Activated CD8-positive, alpha-beta T cell treated with anti-CD3 and anti-CD28 coated beads, Interleukin-2, amount 10 ng/mL, durations not matched to agents 7 days and 5 days (primary cell): ENCODE measurements around the gene IFT122. TPM values are rescaled to one million over a fixed set of nuclear protein-coding genes. Genes with fewer than 3 reads are reported as not detected.
"Not testable (repeated sequence)": the region's sequence is repeated elsewhere in the genome, so short reads cannot be mapped to it uniquely, and the experiment has no call there.

Experiments
- ATAC-seq: fragments of 150-1000 bp; cut with Tn5 transposase; one replicate; pipeline ENCODE4 v1.10.0; 2021; ENCODE audit warnings: moderate library complexity
- CTCF ChIA-PET: fragments of 350-600 bp; sonication (Branson Sonifier 250); formaldehyde crosslinking; loops from one replicate; lab custom pipeline; 2021; ENCODE audit warnings: antibody characterized with exemption; lab: Charles Lee
- POLR2A ChIA-PET: fragments of 350-600 bp; sonication (Branson Sonifier 250); formaldehyde crosslinking; loops from one replicate; lab custom pipeline; 2021; ENCODE audit warnings: antibody characterized with exemption; lab: Charles Lee
- DNase-seq: peaks from one replicate; pipeline ENCODE4 v3.0.0-alpha.2; 2020
- H3K27ac Mint-ChIP-seq: one replicate; pipeline ENCODE4 v1.8.0; 2021; ENCODE audit warnings: mild to moderate bottlenecking, mixed read lengths
- H3K27me3 Mint-ChIP-seq: one replicate; pipeline ENCODE4 v1.8.0; 2021; ENCODE audit warnings: low read depth, mixed read lengths
- H3K36me3 Mint-ChIP-seq: one replicate; pipeline ENCODE4 v1.8.0; 2021; ENCODE audit warnings: low read depth, mixed read lengths
- H3K4me1 Mint-ChIP-seq: one replicate; pipeline ENCODE4 v1.8.0; 2021; ENCODE audit warnings: low read depth, mixed read lengths
- H3K4me3 Mint-ChIP-seq: one replicate; pipeline ENCODE4 v1.8.0; 2021; ENCODE audit warnings: mild to moderate bottlenecking, mixed read lengths
- H3K9me3 Mint-ChIP-seq: one replicate; pipeline ENCODE4 v1.8.0; 2022; ENCODE audit warnings: mixed read lengths; ENCODE audit not compliant: insufficient read depth
- total RNA-seq, 2 experiments: library from RNA; stranded (reverse); gene quantifications; one replicate each; pipeline ENCODE4 v1.2.3, GENCODE V29; 2021

Gene IFT122
- total RNA-seq, 2 experiments from 2014 or later = 22.3 to 25.6 TPM

- DNase-seq (no peak), ATAC-seq (no peak)
- H3K27me3 Mint-ChIP-seq = peaks cover 6% of the 10 kb centered on the region
- CTCF ChIA-PET = interaction anchor here (1.2 kb wide), 1 partner anchor 45 kb away, joined by 4 read pairs; no protein-coding TSS in a partner anchor
- H3K4me1 Mint-ChIP-seq = no peaks in the 10 kb centered on the region
- no peaks in the 10 kb centered on the region for H3K36me3 Mint-ChIP-seq
- H3K9me3 Mint-ChIP-seq = no peaks in the 10 kb centered on the region
- H3K4me3 Mint-ChIP-seq = no peak overlapping the region
- H3K27ac Mint-ChIP-seq = no peak overlapping the region
- POLR2A ChIA-PET = no interaction called here
Measured at GRCh38 chr3:129535075-129535474, 95.1 kb downstream of the IFT122 start.

- H3K4me3 Mint-ChIP-seq = no peak overlapping the region
- H3K9me3 Mint-ChIP-seq = no peaks in the 10 kb centered on the region
- CTCF ChIA-PET = no interaction called here
- ATAC-seq (no peak), DNase-seq (no peak)
- H3K36me3 Mint-ChIP-seq = no peaks in the 10 kb centered on the region
- no peak overlapping the region for H3K27ac Mint-ChIP-seq
- H3K27me3 Mint-ChIP-seq = peaks cover 6% of the 10 kb centered on the region
- no peaks in the 10 kb centered on the region for H3K4me1 Mint-ChIP-seq
- POLR2A ChIA-PET = no interaction called here
Measured at GRCh38 chr3:129536374-129536667, 96.3 kb downstream of the IFT122 start.

DNA sequence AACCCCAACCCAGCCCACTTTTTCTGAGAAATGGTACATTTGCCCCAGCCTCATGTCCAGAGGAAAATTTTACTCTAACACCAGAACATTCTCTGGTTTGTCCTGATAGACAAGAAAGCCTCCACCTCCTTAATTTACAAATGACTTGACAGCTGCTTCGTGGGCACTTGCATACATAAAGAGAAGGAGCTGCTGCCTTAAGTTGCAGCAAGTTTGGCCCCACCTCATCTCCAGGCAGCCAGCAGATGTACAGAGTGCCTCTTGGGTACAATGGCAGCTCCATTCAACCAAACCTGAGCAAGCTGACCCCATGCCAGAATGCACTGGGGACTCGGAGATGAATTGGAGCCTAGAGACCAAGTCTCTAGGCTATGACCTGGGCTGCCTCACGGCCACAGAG lies 96.8 kb downstream of the IFT122 start:
- POLR2A ChIA-PET = no interaction called here
- no peaks in the 10 kb centered on the region for H3K36me3 Mint-ChIP-seq
- CTCF ChIA-PET = interaction anchor here (1.2 kb wide), 1 partner anchor 18 kb away, joined by 3 read pairs; no protein-coding TSS in a partner anchor

DNA sequence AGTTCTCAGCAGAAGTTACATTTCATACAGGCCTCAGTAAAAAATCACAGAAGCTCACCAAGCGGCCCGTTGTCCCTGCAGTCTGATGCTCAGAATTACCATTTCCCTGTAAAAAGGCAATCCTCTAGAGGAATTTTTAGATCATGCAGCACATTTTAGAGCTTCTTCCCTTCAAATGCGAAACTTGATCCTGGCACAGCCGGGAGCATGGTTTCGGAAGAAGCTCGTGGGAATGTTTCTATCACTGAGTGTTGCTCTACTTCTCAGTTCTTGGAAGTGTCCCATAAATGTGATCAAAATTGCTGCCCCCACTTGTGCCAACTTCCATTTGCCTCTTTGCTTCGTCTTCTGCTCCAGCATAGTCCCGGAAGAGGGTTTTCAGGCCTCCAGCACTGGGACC lies 99.2 kb downstream of the IFT122 start:
- Mint-ChIP-seq H3K27me3 (peaks cover 6% of the 10 kb centered on the region), H3K27ac (no peak overlapping the region), H3K9me3 (no peaks in the 10 kb centered on the region), H3K4me1 (no peaks in the 10 kb centered on the region), H3K4me3 (no peak overlapping the region), H3K36me3 (no peaks in the 10 kb centered on the region)
- ChIA-PET POLR2A (no interaction called here), CTCF (no interaction called here)
- no peak for DNase-seq
- ATAC-seq = no peak

More for the DNA sequence above, 96.8 kb downstream of the IFT122 start:
- DNase-seq (no peak), ATAC-seq (no peak)
- Mint-ChIP-seq H3K4me1 (no peaks in the 10 kb centered on the region), H3K4me3 (no peak overlapping the region), H3K27ac (no peak overlapping the region), H3K27me3 (peaks cover 6% of the 10 kb centered on the region), H3K9me3 (no peaks in the 10 kb centered on the region)

- peaks cover 6% of the 10 kb centered on the region for H3K27me3 Mint-ChIP-seq
- ATAC-seq = no peak
- H3K27ac Mint-ChIP-seq = no peak overlapping the region
- H3K4me1 Mint-ChIP-seq = no peaks in the 10 kb centered on the region
- no peaks in the 10 kb centered on the region for H3K36me3 Mint-ChIP-seq
- H3K4me3 Mint-ChIP-seq = no peak overlapping the region
- no peak for DNase-seq
- ChIA-PET POLR2A (no interaction called here), CTCF (no interaction called here)
- H3K9me3 Mint-ChIP-seq = no peaks in the 10 kb centered on the region
Measured at GRCh38 chr3:129540776-129541516, 100.9 kb downstream of the IFT122 start.

GRCh38 chr3:129542747-129543146 lies 102.7 kb downstream of the IFT122 start:
- no peaks in the 10 kb centered on the region for H3K9me3 Mint-ChIP-seq
- POLR2A ChIA-PET = no interaction called here
- no peaks in the 10 kb centered on the region for H3K36me3 Mint-ChIP-seq
- no peak for ATAC-seq
- peaks cover 3% of the 10 kb centered on the region for H3K27me3 Mint-ChIP-seq
- H3K27ac Mint-ChIP-seq = no peak overlapping the region
- H3K4me1 Mint-ChIP-seq = no peaks in the 10 kb centered on the region
- DNase-seq = no peak
- CTCF ChIA-PET = no interaction called here
- H3K4me3 Mint-ChIP-seq = no peak overlapping the region

- DNase-seq (no peak), ATAC-seq (no peak)
- ChIA-PET POLR2A (no interaction called here), CTCF (no interaction called here)
- H3K36me3 Mint-ChIP-seq = no peaks in the 10 kb centered on the region
- H3K4me3 Mint-ChIP-seq = no peak within 1 kb of the TSS
- no peaks in the 10 kb centered on the region for H3K4me1 Mint-ChIP-seq
- no peaks in the 10 kb centered on the region for H3K9me3 Mint-ChIP-seq
- H3K27ac Mint-ChIP-seq = no peak within 1 kb of the TSS
- no peaks in the 10 kb centered on the region for H3K27me3 Mint-ChIP-seq
Measured at GRCh38 chr3:129543156-129543790, 103.2 kb downstream of the IFT122 start, which contains the start of gene H1-8. H1-8 (plus strand) TSS chr3:129543175; CDS start chr3:129543219, 44 bp downstream.

DNA sequence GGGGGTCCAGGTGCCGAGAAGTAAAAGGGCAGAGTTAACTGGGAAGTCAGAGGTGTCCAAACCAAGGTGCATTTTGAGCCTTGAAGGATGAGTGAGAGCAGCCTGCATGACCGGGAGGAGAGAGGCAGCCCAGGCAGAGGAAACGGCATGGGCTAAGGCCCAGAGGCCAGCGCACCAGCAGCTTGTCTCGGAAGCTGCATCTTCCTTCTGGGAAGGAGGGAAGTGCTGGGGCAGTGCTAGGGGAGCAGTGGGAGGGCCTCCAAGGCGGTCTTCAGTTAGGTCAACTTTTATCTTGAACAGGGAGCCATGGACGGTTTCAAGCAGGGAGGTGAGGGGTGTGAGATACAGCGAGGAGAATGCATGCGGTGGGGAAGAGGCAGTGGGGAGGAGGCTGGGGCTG lies 104.0 kb downstream of the IFT122 start:
- no peak for DNase-seq
- no peak for ATAC-seq
- Mint-ChIP-seq H3K4me3 (no peak overlapping the region), H3K36me3 (no peaks in the 10 kb centered on the region), H3K4me1 (no peaks in the 10 kb centered on the region), H3K9me3 (no peaks in the 10 kb centered on the region), H3K27me3 (no peaks in the 10 kb centered on the region), H3K27ac (no peak overlapping the region)
- CTCF ChIA-PET = no interaction called here
- POLR2A ChIA-PET = no interaction called here

DNA sequence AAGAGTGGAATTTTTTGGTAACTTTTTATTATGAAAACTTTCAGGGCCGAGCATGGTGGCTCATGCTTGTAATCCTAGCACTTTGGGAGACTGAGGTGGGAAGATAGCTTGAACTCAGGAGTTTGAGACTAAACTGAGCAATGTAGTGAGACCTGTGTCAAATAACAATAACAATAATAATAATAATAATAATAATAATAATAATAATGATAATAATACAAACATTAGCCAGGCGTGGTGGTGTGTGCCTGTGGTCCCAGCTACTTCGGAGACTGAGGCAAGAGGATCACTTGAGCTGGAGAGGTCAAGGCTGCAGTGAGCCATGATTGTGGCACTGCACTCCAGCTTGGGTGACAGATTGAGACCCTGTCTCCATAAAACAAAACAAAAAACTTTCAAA lies 105.9 kb downstream of the IFT122 start:
- H3K27me3 Mint-ChIP-seq, H3K27ac Mint-ChIP-seq, H3K36me3 Mint-ChIP-seq, DNase-seq, H3K4me3 Mint-ChIP-seq, ATAC-seq, CTCF ChIA-PET, H3K4me1 Mint-ChIP-seq, H3K9me3 Mint-ChIP-seq: not testable (repeated sequence)
- POLR2A ChIA-PET = interaction anchor here (0.7 kb wide), 1 partner anchor 175 kb away, joined by 3 read pairs; no protein-coding TSS in a partner anchor

- H3K27ac Mint-ChIP-seq = no peak overlapping the region
- POLR2A ChIA-PET = no interaction called here
- DNase-seq (no peak), ATAC-seq (no peak)
- H3K9me3 Mint-ChIP-seq = no peaks in the 10 kb centered on the region
- no peaks in the 10 kb centered on the region for H3K4me1 Mint-ChIP-seq
- peaks cover 3% of the 10 kb centered on the region for H3K27me3 Mint-ChIP-seq
- H3K36me3 Mint-ChIP-seq = no peaks in the 10 kb centered on the region
- no peak overlapping the region for H3K4me3 Mint-ChIP-seq
- CTCF ChIA-PET = no interaction called here
Measured at GRCh38 chr3:129547241-129547640, 107.2 kb downstream of the IFT122 start.

DNA sequence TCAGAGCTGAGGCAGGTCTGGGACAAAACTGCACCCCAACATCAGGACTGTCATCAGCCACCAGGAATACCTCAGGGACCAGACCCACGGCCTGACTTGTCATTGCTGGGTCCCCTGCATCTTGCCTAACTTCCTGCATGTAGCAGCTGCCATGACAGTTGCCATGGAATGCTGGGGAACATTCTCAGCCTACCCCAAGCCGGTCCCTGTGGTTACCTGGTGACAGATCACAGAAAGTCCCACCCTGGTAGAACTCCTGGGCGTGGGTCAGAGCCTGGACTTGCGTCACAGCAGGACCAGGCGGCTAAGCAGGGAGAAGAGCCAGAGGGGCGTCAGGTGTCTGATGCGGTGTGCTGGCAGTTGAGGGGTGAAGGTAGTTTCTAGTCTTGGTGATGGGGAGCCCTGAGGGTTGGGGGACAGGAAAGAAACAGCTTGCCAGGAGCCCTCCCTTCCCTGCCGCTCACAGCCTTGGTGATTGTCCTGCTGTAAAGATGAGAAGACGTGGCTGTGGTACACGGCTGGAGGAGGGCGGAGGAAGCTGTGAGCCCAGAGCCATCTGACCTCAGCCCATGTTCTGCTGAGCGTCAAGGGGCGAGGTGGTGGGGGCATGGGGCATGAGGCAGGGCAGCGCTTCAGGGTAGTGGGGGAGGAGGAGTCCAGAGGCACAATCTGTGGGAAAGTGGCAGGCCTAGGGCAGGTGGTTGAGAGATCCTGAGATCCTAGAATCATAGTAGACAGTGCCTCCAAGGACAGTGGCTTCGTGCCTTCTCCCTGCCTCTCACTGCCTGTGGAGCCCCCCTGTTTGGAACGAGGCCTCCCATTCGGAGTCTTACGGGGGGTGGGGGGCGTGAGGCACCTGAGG lies 108.3 kb downstream of the IFT122 start:
- ChIA-PET CTCF (no interaction called here), POLR2A (no interaction called here)
- H3K36me3 Mint-ChIP-seq = no peaks in the 10 kb centered on the region
- no peaks in the 10 kb centered on the region for H3K4me1 Mint-ChIP-seq
- H3K27me3 Mint-ChIP-seq = peaks cover 8% of the 10 kb centered on the region
- H3K4me3 Mint-ChIP-seq = no peak overlapping the region
- DNase-seq (no peak), ATAC-seq (no peak)
- H3K9me3 Mint-ChIP-seq = no peaks in the 10 kb centered on the region
- H3K27ac Mint-ChIP-seq = no peak overlapping the region
